NAMALWA (cell line): Measurements from ENCODE around the gene UHRF2.
"Not testable (repeated sequence)": the region's sequence is repeated elsewhere in the genome, so short reads cannot be mapped to it uniquely, and the experiment has no call there.

Experiments
- DNase-seq: peaks from one replicate; pipeline ENCODE4 v3.0.0-alpha.2; 2015; ENCODE audit warnings: low spot score

The UHRF2 gene

GRCh38 chr9:6489099-6489498, 76.1 kb downstream of the UHRF2 start:
- DNase-seq: no peak

DNA sequence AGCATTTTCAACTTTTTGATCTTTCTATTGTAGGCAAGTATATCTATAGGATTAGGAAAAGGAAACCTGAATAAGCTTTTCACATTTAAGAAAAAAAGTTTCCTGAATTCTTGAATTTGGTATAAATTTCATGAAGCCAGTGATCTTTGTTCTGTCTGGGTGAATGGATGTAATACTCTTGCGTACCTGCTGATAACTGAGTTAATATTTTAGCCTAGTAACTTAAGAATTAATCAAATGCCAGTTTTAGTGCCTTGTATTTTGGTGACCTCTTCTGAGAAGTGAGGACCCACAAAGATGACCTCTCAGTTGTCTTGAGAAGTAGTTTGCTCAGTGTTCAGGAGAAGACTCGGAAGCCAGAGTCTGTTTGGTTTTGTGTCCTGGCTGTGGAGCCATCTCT, 77.9 kb downstream of the UHRF2 start:
- no peak for DNase-seq

GRCh38 chr9:6495466-6495865, 82.5 kb downstream of the UHRF2 start:
- no peak for DNase-seq

- DNase-seq: no peak
Measured at GRCh38 chr9:6498982-6499381, 86.0 kb downstream of the UHRF2 start.

GRCh38 chr9:6501526-6502210, 88.7 kb downstream of the UHRF2 start:
- DNase-seq: no peak

DNA sequence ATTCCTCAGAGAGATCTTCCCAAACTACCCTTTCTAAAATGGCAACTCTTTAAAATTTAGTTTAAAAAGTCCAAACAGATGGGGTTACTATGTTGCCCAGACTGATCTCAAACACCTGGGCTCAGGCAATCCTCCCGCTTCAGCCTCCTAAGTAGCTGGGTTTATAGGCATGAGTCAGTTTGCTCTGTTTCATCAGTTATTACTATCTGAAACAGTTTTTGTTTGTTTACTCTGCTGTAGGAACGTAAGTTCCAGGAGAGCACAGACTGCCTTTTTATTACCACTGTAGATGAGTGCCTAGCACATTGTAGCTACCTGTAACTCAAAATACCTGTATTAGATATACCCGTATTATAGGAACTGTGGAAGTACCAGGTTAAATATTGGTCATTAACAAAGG, 89.4 kb downstream of the UHRF2 start:
- DNase-seq: no peak

DNA sequence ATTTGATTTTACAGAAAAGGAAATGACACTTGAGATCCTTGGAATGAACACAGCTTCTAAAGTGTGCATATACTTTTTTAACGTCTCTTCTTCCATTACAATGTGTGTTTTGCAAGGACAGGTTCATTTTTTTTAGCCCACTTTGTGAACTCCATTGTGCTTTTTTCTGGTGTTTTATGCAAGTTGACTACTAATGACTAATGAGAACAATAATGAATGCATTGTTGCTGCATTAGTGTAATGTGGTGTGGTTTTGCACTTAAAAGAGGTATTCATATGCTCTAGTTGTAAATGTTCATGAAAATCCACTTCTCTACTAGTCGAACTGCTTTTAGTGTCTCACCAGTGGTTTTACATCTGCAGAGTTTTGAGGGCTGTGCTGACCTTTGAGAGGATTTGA, 93.6 kb downstream of the UHRF2 start:
- no peak for DNase-seq

- no peak for DNase-seq
Measured at GRCh38 chr9:6512085-6512657, 99.2 kb downstream of the UHRF2 start.

DNA sequence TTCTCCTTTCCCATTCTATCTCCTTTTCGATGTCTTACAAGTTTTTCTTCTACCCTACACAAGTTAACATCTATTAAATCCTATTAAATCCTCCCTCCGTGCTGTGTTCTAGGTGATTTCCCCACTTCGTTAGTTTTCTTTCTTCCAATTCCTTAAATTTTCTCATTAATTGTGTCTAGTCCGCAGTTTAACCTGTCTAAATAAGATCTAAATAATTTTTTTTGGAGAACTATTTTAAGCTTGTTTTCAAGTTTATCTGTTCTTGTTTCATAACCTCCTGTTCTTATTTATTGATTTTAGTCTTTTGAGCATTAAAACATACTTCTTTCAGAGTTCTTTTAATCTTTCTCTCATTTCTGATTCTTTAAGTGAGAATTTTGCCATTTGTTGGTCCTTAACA, 109.3 kb downstream of the UHRF2 start:
- no peak for DNase-seq

- no peak for DNase-seq
Measured at GRCh38 chr9:6525326-6526045, 112.5 kb downstream of the UHRF2 start.

DNA sequence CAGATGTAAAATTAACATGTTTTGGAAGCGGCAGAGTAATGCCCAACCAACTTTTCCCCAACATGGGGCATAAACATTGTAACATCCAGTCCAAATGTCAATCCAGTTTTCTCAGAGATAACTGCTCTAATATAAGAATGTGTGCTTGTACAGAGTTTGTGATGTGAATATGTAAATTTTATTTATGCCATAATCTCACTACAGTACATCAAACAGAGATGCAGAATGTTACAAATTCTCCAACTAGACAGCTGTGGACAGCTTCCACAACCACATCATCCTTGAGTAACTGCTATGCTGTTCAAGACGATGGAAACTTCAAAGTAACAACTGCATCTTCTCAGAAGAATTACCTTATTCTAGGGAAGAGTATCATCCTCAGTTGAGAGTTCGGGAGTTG, 122.6 kb downstream of the UHRF2 start:
- DNase-seq: no peak

- no peak for DNase-seq
Measured at GRCh38 chr9:6538666-6539071, 125.7 kb downstream of the UHRF2 start.

DNA sequence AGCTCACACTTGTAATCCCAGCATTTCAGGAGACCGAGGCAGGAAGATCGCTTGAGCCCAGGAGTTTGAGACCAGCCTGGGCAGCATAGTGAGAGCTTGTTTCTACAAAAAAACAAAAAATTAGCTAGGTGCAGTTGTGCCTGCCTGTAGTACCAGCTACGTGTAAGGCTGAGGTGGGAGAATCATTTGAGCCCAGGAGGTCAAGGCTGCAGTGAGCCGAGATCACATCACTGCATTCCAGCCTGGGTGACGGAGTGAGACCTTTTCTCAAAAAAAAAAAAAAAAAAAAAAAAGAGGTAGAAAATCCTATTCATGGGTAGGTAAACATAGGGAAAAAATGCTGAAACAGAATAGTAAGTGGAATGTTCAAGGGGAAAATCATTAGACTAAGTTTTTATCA, 129.6 kb downstream of the UHRF2 start:
- not testable (repeated sequence) for DNase-seq

DNA sequence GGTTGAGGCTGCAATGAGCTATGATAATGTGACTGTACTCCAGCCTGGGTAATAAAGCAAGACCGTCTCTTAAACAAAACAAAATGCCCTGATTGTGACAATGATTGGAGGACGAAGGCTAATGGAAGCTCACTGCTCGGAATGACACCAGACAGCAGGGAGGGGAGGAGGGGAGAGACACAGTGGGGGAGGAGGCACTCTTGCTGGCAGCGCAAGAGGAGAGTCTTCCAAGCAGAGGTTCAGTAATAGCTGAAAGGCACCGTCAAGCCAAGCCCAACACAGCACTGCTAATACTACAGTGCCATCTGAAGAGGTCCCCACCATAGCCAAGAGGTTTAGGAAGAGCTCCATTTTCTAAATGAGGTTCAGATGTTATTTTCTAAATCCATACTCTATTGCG, 130.2 kb downstream of the UHRF2 start:
- no peak for DNase-seq

GRCh38 chr9:6545017-6545691, 132.2 kb downstream of the UHRF2 start:
- no peak for DNase-seq

DNA sequence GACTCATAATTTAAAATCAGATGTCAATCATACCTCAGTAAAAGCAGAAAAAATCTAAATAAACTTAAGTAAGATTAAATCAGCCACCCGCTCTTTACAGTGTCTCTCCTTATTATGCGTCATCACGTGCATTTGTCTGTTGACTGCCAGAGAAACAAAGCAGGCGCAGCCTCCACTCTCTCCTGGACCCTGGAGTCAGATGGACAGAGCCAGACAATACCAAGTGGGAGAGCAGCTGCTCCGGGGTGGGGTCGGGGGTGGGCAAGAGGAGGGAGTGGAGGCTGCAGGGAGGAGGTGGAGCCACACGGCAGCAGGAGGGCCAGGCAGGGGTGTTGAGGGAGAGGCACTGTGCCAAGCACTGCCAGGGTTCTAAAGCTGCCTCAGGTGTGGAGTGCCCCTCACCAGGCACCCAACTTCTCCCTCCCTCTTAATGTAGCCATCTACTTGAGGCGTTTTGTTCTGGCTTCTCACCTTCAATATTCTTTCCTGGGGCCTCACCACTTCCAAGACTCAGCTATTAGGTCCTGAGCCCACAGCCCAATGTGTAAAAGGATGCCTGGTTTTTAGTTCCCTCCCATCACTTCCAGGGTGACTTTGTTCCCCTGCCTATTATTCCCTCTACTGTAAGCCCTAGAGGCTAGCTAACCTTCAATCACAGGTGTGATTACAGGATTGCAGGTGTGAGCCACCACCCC, 136.3 kb downstream of the UHRF2 start:
- no peak for DNase-seq

GRCh38 chr9:6551136-6551535, 138.1 kb downstream of the UHRF2 start:
- no peak for DNase-seq

GRCh38 chr9:6552033-6552432, 139.0 kb downstream of the UHRF2 start:
- no peak for DNase-seq

DNA sequence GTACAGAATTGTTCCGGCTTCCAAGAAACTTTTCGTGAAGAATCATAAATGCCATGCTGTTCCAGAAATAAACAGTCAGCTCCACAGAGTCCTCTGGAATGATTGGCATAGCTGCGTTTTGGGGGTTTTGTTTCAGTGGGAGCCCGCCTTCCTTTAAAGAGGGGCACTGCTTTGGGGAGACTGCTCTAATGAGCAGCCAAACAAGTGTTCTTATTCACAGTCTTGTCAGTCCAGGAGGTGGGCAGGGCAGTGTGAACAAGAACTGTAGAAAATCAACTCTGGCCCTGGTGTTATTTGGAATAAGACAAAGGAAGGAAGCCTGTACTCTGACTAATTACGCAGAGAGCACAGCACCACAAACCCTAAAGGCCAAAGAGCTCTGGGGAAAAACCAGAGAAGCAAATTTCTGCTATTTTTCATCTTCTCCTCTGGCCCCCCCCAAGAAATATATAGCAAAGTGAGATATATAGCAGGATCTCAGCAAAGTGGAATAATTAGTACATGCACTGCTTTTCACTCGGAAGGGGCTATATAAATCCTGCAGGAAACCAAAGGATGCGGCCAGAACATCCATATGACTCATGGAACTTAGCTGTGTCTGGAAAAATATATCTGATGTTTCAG, 139.6 kb downstream of the UHRF2 start:
- no peak for DNase-seq

DNA sequence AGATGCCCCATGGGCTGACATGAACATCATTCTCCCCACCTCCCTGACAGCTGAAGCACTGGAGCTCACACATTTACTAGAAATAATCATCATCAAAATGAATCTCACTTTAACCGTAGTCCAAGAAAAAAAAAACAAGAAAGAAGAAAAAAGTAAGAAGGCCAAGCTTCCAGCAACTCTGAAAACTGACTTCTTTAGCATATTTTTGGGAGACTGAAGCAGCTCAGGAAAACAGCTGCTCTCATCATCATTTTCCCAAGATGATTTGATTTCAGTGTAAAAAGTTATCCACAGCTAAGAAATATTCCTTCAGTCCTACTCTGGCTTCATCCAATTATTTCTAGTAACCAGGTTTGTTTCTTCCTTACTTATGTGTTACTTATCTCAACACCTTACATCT, 140.9 kb downstream of the UHRF2 start:
- no peak for DNase-seq
